Fibroblast of peridontal ligament (primary cell): Measurements from ENCODE around the gene PDZD2.

Experiments
- DNase-seq: peaks from one replicate; pipeline ENCODE4 v3.0.0-alpha.2; 2010; ENCODE audit errors: extremely low read depth

Gene PDZD2

DNA sequence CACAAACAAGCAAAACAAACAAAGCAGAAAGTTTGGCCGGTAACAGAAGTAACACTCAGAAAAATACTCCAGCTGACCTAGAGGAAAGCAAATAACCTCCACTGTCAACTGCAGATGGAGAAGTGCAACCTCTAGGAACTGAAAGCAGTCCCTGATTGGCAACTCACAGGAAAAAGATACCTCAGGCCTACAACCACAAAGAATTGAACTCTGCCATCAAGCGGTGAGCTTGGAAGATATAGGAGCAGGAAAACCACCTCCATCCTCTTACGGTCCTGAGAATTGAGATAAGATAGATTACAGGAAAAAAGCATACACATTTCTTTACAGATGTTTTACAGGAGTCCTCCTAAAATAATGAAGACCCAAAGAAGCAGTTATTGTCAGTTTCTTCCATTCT is 184.5 kb downstream of the PDZD2 start:
- peak; percentile 19 for DNase-seq

- no peak for DNase-seq
Observed at GRCh38 chr5:31824869-31825517, 186.1 kb downstream of the PDZD2 start.

DNA sequence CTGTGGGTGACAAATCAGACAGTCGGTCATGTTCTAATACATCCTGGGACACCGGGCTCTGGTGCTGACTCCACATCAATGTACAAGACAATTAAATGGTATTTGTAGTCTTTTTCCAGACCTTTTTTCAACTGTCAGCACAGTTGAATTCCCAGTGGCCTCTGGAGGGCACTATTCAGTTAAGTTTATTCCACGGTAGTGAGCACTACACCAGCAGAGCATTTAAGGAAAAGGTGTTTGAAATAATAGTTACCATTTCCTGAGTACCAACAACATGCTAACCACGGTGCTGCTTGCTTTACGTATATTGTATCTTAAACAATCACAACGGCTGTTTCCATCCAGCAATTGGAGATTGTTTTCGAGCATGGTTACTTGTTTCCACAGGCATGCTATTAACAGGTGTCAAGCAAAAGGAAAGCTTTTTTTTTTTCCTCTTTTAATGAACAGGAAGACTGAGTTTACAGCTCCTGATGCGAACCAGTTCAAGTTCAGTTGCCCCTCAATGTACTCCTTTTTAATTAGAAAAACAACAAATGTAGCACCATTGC is 186.7 kb downstream of the PDZD2 start:
- peak; percentile 78 for DNase-seq

GRCh38 chr5:31827867-31828266 is 188.9 kb downstream of the PDZD2 start:
- peak; percentile 63 for DNase-seq

DNA sequence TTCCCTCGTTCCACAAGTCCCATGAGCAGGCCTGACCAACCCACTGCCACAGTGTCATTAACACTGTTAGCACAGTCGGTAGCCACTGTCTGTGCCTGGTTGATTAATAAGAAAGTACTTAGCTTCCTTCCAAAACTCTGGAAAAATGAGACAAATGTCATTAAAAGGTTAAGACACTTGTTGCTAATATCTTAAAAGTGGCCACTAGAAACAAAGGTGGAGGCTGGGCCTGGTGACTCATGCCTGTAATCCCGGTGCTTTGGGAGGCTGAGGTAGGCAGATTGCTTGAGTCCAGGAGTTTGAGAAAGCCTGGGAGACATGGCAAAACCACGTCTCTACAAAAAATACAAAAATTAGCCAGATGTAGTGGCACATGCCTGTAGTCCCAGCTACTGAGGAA is 194.0 kb downstream of the PDZD2 start:
- DNase-seq, result no peak

GRCh38 chr5:31833710-31834109 is 194.8 kb downstream of the PDZD2 start:
- no peak for DNase-seq

DNA sequence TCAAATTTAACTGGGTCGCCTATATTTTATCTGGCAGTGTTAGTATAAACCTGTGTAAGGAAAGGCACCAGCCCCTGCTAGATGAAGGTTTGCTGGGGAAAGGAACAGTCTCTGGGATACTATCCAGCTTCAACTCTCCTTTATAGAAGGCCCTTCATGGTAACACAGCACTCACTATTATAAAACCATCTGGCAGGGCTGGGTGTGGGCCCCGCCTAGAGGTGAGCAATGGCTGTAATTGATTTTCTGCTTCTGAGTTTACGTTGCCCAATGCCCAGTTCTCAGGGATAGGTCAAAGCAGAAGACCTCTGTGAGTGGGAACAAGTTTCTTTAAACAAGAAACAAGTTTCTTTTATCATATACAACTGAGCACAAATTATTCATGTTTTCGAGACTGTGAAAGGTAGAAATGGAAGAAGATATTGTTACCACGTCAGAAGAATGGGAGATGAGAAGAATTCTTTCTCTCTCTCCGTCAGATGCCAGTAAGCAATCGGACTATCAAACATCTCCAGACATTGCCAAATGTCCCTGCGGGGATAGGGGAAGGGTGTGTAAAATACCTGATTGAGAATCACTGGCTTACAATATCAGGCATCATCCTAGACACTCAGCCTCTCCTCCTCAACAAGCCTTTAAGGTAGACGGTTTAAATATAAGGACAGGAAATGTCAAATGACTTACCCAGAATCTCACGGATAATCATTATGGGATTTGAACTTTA is 205.9 kb downstream of the PDZD2 start:
- DNase-seq, result no peak

DNA sequence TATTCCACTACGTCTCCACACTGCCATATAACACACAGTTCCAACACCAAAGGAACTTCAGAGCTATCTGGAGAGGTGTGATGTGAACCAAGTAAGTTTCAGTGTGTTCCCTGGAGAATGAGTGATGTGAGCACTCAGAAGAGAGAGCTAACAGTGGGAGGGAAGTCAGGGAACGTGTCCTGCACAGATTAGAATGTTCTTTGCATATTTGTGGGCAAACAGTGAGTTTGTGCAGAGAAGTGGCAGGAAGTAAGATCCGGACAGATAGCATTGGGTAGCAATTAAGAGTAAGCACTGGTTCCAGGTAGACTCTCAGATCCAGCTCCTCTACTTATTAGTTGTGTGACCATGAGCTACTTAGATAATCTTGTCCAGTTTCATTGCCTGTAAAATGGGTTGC is 206.4 kb downstream of the PDZD2 start:
- no peak for DNase-seq

DNA sequence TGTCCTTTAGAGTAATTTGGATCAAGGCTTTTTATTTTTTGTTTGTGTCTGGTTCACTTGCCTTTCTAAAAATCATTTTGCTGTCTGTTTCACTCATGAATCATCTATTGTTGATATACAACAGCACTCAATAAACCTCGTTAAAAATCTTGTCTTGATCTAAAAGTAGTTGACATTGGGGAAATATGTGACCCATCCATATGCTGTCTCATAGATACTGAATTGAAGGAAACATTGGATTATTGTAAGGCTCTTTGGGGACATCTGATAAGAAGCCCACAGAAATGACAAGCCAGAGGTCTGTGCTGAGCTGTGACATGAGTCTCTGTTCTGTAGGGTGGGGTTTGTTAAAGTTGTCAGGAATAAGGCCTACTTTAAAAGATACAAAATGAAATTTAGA is 208.0 kb downstream of the PDZD2 start:
- no peak for DNase-seq

DNA sequence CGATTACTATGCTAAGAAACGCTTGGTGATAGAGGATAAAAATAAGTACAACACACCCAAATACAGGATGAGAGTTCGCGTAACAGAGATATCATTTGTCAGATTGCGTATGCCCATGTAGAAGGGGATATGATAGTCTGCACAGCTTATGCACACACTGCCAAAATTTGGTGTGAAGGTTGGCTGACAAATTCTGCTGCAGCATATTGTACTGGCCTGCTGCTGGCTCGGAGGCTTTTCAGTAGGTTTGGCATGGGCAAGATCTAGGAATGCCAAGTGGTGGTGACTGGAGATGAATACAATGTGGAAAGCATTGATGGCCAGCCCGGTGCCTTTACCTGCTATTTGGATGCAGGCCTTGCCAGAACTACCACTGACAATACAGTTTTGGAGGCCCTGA is 208.4 kb downstream of the PDZD2 start:
- DNase-seq, result no peak

DNA sequence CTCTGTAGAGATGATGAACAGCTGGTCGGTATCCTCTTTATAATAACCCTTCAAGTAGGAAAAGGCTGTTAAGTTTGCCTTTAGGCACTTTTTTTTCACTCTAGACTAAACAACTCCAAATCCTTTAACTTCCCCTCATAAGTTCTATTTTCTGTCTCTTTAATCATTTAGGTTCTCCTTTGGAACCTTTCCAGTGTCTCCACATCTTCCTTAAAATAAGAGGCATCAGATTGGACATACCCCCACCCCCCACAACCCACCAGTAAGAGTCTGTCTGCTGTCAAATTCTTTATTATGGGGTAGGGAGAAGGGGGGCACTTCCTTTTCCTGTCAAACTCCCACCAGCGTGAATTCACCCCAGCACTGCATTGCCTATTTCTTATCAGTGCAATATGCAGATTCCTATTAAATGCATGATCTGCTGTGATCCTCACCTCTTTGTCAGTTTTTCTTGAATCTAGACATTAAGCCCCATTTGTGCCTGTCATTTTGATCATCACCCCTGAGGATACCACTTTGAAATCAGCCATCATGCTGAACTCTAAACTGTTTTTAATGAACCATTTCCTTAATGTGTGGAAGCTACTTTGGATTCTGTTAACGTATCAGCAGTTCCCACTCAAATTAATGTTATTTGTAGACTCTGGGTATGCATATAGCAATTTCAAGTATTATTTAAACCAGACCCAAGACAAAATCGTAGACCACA is 212.2 kb downstream of the PDZD2 start:
- no peak for DNase-seq

DNA sequence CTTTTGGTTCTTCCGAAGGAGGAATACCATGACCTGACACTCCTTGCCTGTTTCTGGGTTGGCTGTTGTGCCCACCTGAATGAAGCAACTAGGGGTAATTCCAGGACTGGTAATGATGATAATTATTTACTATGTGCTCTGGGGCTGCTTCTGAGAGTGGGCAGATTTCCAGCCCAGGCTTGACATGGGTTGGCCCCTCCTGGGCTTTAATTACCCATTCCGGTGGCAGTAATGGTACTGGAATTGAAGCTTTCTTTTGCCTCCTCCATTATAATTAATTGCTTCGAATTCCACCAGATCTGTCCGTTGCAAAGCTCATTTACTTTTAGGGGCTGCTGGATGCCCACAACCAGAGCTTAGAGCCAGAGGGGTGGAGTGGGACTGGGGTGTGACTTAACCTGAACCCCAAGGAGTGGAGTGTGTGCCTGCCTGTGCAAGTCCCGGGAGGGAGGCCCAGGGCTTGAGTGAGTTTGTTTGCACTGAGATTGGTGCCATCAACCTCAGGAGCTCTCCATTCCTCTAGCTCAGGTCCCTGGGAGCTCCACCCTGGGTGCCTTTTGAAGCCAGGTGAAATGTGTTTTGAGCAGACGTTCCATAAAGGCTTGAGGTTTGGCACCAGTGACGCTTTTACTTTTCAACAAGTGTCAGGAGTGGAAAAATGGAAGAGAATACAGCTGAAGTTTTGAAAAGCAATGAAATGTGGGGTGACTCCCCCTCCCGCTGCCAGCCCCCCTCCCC is 214.6 kb downstream of the PDZD2 start:
- no peak for DNase-seq

GRCh38 chr5:31854181-31855133 is 215.5 kb downstream of the PDZD2 start:
- peak; percentile 13 for DNase-seq

DNA sequence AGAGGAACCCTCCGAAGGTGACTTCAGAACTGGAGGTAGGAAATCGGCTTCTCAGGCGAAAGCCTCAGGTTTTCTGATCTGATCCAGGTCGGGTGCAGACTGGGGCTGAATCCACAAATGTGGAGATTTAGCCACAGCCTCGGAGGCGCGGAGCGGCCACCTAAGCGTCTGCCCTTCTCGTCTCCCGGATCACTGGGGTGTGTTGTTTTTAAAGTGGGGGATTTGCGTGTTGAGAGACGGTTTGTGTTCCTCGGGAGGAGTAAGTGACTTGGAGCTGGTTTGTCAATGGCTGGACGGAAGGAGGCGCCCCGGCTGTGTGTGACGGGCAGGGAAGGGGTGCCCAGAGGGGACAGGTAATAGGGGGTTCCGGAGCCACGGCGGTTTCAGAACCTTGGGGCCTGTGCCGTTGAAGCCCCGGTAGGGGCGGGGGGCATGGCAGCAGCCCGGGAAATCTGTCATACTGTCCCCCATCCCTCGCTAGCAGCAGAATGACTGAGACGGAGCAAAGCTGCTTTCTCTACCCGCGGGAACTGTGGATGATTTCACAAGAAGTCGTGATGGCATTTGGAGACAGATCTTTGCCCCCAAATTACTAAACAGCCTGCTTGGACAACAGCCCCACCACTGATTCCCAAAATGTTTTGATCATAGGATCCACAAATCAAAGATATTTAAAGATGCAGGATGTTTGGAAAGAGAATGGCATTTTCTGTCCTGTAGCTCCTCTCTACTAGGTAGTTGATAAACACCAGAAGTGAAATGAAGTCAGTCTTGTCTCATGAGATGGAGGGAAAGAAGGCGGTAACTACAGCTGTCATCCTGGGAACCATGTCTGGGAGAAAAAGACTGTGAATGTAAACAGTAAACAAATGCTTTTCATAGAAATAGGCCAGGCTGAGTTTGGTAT is 216.5 kb downstream of the PDZD2 start:
- DNase-seq, result peak; percentile 3

- no peak for DNase-seq
Observed at GRCh38 chr5:31859096-31859495, 220.2 kb downstream of the PDZD2 start.

DNA sequence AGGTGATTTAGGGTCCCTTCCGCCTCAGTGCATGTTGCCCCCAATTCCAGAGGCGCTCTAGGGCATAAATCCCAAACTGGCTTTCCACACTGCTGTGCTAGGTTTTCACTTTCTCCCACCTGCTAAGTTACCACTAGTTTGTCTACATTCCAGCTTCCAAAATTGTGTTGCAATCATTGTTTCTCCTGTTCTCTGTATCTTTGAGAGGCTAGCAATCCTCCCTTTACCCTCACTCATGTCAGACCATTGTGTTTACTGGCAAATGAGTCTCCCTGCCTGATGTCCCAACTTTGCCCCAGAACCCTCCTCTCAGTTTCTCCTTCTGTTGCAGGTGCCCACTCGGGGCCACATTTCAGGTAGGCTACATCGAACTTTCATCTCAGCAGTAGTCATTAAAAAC is 221.3 kb downstream of the PDZD2 start:
- no peak for DNase-seq

DNA sequence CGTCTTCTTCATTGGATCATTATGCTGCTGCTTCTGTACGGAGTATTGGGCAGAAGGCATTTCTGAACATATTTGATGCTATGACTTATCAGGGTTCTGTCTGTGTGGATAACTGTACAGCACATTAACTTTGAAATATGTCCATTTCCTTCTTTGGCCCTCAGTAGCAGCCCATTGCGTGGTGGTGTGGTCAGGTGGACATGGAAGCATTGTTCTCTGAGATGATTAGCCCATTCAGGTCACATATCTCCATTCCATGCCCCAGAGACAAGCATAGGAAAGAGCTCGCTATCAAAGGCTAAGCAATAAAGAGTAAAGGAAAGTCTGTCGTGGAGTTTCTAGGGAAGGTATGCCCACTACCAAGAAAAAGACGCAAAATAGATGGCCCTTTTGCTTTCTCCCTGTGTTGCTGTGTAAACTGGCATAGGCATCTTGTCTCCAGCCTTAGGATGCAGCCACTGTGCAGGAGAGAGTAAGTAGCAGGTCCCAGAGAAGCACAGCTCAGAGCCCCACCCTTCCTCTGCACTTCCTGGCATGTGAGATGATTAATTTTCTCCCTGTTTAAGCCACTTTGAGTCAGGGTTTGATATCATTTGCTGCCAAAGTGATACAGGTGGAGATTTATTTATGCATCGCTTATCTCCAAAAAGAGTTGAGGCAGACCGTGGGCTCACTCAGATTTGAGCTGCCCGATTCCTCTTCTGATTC is 221.9 kb downstream of the PDZD2 start:
- no peak for DNase-seq

- DNase-seq, result no peak
Observed at GRCh38 chr5:31861601-31862000, 222.7 kb downstream of the PDZD2 start.

- no peak for DNase-seq
Observed at GRCh38 chr5:31863991-31864411, 225.1 kb downstream of the PDZD2 start.
